ENCODE results near the gene C14orf39.
A peak's percentile ranks its signal among the peaks of the same experiment; 100 is the strongest.

The C14orf39 gene

GRCh38 chr14:60485598-60486251, at the start of gene C14orf39:
Gene C14orf39, minus strand, starts transcription at chr14:60486063. Its CDS starts 985 bp downstream, at chr14:60485078.
- peak; percentile 26 for DNase-seq (ENCODE audit: low read depth)
- H3K4me3 ChIP-seq (ENCODE audit: low read depth, low read length): peak within 1 kb of the TSS; percentile 70

DNA sequence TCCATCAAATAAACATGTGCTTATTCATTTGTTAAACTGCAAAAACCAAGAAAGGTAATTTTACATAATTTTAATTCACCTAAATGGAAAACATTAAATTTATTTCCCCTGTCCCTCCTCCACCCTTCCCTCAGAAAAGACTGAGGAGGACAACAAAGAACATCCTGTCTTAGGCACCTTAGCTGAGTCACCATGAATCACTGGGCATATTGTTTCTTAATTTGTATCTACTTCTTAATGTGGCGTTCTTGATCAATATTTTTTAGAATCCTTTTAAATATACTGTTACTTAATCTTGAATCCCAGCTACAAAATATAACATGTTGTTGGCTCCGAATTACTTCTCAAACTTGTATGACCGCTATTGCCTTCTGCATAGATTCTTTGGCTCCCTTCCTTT, 46.6 kb upstream of the C14orf39 start:
- H3K4me3 ChIP-seq (ENCODE audit: low read depth, low read length): no peak overlapping the region
- no peak for DNase-seq (ENCODE audit: low read depth)

DNA sequence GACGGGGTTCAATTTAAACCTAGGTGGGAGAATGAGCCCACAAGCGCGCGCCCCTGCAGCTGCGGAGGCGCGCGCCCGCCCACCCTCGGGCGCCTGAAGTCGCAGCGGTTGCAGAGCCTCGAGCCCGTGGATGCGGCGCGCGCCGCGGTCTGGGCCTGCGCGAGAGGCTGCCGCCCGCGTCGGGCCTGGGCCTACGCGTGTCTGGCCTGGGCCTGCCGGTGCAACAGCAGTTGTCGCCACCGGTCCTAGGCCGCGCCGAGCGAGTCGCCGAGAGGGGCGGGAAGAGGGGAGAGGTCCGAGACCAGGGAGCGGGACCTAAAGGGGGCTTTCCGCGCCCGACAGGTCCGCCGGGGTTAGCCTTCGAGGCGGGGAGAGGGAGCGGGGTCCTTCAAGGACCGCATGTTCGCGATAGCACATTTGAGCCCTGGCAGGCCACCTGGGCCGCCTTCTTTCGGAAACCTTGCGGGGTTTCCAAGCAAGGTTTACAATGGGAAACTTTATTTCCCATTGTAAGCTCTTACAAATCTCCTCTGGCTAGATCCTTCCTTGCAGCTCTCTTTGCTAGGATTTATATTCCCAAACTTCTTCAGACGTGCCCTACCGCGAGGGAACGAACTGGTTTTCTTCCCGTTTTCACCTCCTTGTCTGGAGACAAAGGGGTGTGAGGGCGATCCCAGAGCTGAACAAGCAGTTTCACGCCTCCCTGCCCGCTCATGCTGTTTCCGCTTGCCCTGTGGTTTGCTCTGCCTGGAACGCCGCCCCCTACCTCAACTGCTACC, 29.8 kb upstream of the C14orf39 start:
- DNase-seq (ENCODE audit: low read depth): no peak
- H3K4me3 ChIP-seq (ENCODE audit: low read depth, low read length): peak overlapping the region; percentile 54

DNA sequence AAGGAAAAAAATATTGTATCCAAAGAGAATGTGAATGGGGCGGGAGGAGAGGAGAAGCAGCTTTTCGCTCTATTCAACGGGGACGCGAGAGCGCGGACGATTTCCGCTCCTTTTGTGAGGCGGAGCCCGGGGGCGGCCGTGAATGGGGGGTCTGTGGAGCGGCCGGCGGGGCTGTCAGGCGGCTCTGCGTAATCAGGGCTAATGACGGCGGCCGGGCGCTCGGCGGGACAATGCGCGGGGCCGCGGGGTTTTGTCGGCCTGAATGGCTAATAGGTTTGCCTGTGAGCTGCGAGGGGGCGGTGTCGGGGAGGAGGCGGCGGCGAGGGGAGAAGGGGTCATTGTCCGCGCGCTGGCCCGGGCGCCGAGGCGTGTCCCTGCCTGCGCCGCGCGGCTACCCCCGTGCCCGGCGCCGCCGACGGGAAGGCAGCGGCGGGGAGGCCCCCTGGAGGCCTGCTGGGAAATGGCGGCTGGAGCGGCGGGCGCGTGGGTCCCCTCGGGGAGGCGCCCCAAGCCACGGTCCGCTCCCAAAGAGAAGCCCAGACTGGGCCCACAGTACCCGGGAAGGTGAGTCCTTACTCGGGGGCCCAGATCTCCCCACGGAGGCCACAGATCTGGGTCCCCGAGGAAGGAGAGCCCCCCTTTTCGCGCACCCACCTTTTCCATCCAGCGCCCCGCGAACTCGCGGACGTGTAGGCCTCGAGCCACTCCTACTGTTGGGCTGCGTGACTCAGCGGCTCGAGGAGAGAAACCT, 29.1 kb upstream of the C14orf39 start:
- no peak for DNase-seq (ENCODE audit: low read depth)
- H3K4me3 ChIP-seq (ENCODE audit: low read depth, low read length): peak overlapping the region; percentile 54

GRCh38 chr14:60514378-60514740, 28.5 kb upstream of the C14orf39 start:
- peak overlapping the region; percentile 54 for H3K4me3 ChIP-seq (ENCODE audit: low read depth, low read length)
- no peak for DNase-seq (ENCODE audit: low read depth)

DNA sequence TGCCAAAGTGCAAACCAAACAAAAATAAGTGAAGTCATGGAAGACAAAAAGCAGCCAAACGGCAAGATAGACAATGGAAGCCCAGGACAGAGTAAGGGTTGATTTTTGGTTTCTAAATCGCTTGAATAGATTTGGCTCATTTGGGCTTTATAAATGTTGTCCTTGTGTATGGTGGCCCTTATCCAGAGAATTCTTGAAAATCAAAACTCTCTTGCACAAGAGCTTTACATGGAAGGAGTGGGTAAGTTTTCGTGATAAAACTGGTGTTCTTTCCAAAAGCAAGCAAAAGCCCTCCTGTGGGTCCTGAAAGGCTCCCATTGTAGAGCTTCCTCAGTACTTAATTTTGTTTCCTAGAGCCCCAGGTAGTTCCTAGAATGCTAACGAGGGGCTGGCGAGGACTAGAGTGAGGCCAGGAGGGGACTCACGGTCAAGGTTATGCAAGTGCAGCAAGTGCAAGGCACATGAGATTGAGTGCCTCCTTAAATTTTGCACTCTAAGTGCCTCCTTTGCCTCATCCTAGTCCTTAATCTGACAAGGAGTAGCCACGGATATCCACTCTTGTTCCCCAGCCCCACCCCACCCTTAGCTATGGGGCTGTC, 27.2 kb upstream of the C14orf39 start:
- DNase-seq (ENCODE audit: low read depth): no peak
- no peak overlapping the region for H3K4me3 ChIP-seq (ENCODE audit: low read depth, low read length)

- H3K4me3 ChIP-seq (ENCODE audit: low read depth, low read length): no peak overlapping the region
- DNase-seq (ENCODE audit: low read depth): no peak
These were observed 26.3 kb upstream of the C14orf39 start for GRCh38 chr14:60512126-60512525.

GRCh38 chr14:60510951-60511599, 25.2 kb upstream of the C14orf39 start:
- DNase-seq (ENCODE audit: low read depth): no peak

GRCh38 chr14:60510254-60510950, 24.5 kb upstream of the C14orf39 start:
- H3K4me3 ChIP-seq (ENCODE audit: low read depth, low read length): no peak overlapping the region
- no peak for DNase-seq (ENCODE audit: low read depth)

More at GRCh38 chr14:60510951-60511599, 25.2 kb upstream of the C14orf39 start:
- H3K4me3 ChIP-seq (ENCODE audit: low read depth, low read length): no peak overlapping the region

GRCh38 chr14:60509438-60510253, 23.8 kb upstream of the C14orf39 start:
- no peak for DNase-seq (ENCODE audit: low read depth)

DNA sequence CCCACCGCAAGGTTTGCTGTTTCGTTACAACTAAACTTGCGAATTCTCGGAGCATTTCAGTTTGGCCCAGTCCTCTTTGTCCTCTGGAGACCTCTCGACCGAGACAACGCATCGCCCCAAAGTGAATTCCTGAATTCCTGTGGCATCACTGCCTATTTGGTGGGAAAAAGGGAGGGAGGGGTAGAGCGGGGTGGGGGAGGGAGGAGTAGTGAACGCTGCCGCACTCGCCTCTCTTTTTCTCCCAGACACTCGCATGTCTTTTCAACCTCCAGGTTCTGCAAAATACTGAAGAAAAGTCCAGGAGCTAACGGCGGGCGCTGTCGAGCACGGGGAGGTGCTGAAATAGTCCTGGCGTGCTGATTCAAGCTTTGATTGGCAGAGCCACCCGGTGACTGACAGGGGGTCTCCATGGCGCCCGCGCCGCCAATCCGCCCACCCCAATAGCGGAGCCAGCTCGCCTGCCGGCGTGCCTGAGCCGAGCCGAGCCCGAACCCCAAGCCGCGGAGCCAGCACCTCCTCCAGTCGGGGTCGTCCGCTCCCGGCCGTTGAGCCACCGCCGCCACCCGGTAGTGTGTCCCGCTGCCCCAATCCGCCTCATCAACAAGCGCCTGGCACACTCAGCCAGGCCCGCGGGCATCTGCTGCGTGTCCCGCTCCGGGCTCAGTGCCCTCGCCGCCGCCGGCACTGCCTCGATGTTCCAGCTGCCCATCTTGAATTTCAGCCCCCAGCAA, 23.0 kb upstream of the C14orf39 start, which contains the start of gene SIX6:
Gene SIX6 (plus strand): TSS at position 440 of the 731 bp plus-strand sequence. CDS start 253 bp downstream, at position 693.
- DNase-seq (ENCODE audit: low read depth): no peak
- H3K4me3 ChIP-seq (ENCODE audit: low read depth, low read length): no peak within 1 kb of the TSS

More at GRCh38 chr14:60509438-60510253, 23.8 kb upstream of the C14orf39 start:
- no peak overlapping the region for H3K4me3 ChIP-seq (ENCODE audit: low read depth, low read length)

- no peak overlapping the region for H3K4me3 ChIP-seq (ENCODE audit: low read depth, low read length)
- DNase-seq (ENCODE audit: low read depth): no peak
These were observed 22.5 kb upstream of the C14orf39 start for GRCh38 chr14:60508363-60508706.

GRCh38 chr14:60506985-60507829, 21.3 kb upstream of the C14orf39 start:
- DNase-seq (ENCODE audit: low read depth): no peak

DNA sequence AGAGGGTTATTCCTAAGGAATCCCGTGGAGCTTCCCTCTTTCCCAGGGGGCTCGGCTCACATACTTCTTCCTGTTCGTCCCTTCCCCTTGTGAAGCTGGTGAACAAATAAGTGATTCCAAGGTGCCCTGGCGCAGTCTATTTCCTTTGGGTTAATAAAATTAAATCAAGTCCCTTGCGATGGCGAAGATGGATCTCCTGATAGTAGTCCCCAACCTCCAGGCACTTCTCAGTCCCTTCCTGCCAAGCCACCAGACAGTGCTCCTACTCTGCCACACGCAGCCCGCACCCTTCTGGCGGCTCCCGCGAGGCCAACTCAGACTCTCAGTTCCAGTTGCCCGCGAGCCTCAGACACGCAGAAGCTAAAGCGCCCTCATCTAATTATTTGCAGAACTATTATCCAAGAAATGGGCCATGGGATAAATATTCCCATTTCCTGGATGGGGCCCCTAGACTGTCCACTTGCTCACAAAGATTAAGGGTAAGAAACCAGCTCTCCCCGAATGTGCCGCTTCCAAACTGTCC, 20.7 kb upstream of the C14orf39 start:
- H3K4me3 ChIP-seq (ENCODE audit: low read depth, low read length): no peak overlapping the region
- no peak for DNase-seq (ENCODE audit: low read depth)

More at GRCh38 chr14:60506985-60507829, 21.3 kb upstream of the C14orf39 start:
- H3K4me3 ChIP-seq (ENCODE audit: low read depth, low read length): no peak overlapping the region

GRCh38 chr14:60506010-60506409, 20.1 kb upstream of the C14orf39 start:
- no peak for DNase-seq (ENCODE audit: low read depth)
- no peak overlapping the region for H3K4me3 ChIP-seq (ENCODE audit: low read depth, low read length)

DNA sequence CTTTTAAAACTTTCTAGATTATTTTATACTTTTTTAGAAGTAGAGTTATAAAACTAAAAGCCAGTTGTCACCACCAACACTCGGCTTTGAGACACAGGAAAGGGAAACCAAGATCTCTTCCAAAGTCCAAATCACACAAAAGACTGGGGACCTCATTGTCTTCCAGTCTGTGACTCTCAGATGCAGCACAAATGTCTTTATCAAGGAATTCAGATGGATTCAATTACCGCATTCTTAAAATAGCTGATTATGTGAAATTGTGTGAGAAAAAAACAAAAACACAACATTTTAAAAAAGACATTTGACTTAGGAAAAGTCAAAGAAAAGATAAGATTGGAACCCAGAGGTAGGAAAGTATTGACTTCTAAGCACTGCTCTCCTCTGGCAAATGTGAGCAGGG, 19.6 kb upstream of the C14orf39 start:
- DNase-seq (ENCODE audit: low read depth): no peak
- H3K4me3 ChIP-seq (ENCODE audit: low read depth, low read length): no peak overlapping the region
